KMS-11 (cell line): Measurements from ENCODE around the gene RPS17.

ENCODE experiments used
- H2AFZ ChIP-seq: fragments of 200-600 bp; sonication (generic); 2 replicates; pipeline ENCODE4 v1.6.1; 2016; ENCODE audit warnings: antibody characterized with exemption, mixed run types, low read depth
- H3K27ac ChIP-seq: fragments of 200-600 bp; sonication (generic); 2 replicates; pipeline ENCODE4 v1.6.1; 2016; ENCODE audit warnings: mild to moderate bottlenecking, mixed run types
- H3K27me3 ChIP-seq: fragments of 200-600 bp; sonication (generic); 2 replicates; pipeline ENCODE4 v1.6.1; 2017; ENCODE audit warnings: mild to moderate bottlenecking, low read depth, mixed run types, moderate library complexity; ENCODE audit not compliant: insufficient read depth
- H3K36me3 ChIP-seq: fragments of 200-600 bp; sonication (generic); 2 replicates; pipeline ENCODE4 v1.6.1; 2017; ENCODE audit warnings: mild to moderate bottlenecking, mixed run types; ENCODE audit not compliant: insufficient read depth
- H3K4me1 ChIP-seq: fragments of 200-600 bp; sonication (generic); 2 replicates; pipeline ENCODE4 v1.6.1; 2016; ENCODE audit warnings: mild to moderate bottlenecking, low read depth, mixed run types; ENCODE audit not compliant: poor library complexity, severe bottlenecking
- H3K4me2 ChIP-seq: fragments of 200-600 bp; sonication (generic); 2 replicates; pipeline ENCODE4 v1.7.0; 2016; ENCODE audit warnings: mild to moderate bottlenecking, mixed run types
- H3K4me3 ChIP-seq: fragments of 200-600 bp; sonication (generic); IDR thresholded peaks from 2 replicates; pipeline ENCODE4 v1.6.1; 2017; ENCODE audit warnings: low read depth, low read length, mixed read lengths; ENCODE audit not compliant: insufficient read depth
- H3K79me2 ChIP-seq: fragments of 200-600 bp; sonication (generic); 2 replicates; pipeline ENCODE4 v1.6.1; 2016; ENCODE audit warnings: low read depth, mixed run types; ENCODE audit not compliant: insufficient read depth
- H3K9ac ChIP-seq: fragments of 200-600 bp; sonication (generic); 2 replicates; pipeline ENCODE4 v1.6.1; 2016; ENCODE audit warnings: mild to moderate bottlenecking, mixed run types
- H4K20me1 ChIP-seq: fragments of 200-600 bp; sonication (generic); 2 replicates; pipeline ENCODE4 v1.6.1; 2016; ENCODE audit warnings: mild to moderate bottlenecking, mixed run types; ENCODE audit not compliant: insufficient read depth
- TF ChIP-seq, protein P1 (sequence below): fragments of 200-600 bp; sonication (generic); conservative IDR thresholded peaks from 2 replicates; pipeline ENCODE4 v1.6.1; 2017; ENCODE audit warnings: low read depth, mild to moderate bottlenecking, antibody characterized with exemption, low read length, moderate library complexity, mixed read lengths

Gene RPS17

DNA sequence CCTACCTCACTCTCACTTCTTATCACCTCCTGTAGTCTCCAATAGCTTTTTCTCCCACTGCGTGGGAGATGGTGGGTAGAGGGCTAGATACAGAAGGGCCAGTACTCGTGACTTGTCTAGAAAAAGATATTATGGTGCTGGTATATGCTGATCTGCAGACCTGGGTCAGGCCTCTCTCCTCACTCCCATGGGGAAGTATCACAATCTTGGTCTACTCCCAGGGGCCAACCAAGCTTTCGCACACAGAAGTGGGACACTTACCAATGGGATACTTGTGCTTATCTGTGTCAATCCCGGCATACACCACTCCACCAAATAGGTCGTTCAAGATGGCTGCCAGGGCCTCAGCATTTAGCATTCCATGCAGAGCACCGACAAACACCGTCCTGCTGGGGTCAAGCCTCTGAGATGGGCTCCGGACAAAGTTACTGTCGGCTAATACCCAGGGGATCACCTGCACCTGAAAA lies 9.0 kb upstream of the RPS17 start:
- no peak overlapping the region for H3K27ac ChIP-seq
- H2AFZ ChIP-seq: no peak overlapping the region
- no peaks in the 10 kb centered on the region for H4K20me1 ChIP-seq
- H3K79me2 ChIP-seq: no peaks in the 10 kb centered on the region
- H3K4me1 ChIP-seq: no peaks in the 10 kb centered on the region
- no peaks in the 10 kb centered on the region for H3K36me3 ChIP-seq
- TF ChIP-seq, protein P1, sequence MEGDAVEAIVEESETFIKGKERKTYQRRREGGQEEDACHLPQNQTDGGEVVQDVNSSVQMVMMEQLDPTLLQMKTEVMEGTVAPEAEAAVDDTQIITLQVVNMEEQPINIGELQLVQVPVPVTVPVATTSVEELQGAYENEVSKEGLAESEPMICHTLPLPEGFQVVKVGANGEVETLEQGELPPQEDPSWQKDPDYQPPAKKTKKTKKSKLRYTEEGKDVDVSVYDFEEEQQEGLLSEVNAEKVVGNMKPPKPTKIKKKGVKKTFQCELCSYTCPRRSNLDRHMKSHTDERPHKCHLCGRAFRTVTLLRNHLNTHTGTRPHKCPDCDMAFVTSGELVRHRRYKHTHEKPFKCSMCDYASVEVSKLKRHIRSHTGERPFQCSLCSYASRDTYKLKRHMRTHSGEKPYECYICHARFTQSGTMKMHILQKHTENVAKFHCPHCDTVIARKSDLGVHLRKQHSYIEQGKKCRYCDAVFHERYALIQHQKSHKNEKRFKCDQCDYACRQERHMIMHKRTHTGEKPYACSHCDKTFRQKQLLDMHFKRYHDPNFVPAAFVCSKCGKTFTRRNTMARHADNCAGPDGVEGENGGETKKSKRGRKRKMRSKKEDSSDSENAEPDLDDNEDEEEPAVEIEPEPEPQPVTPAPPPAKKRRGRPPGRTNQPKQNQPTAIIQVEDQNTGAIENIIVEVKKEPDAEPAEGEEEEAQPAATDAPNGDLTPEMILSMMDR: no peak
- H3K4me2 ChIP-seq: no peak overlapping the region
- H3K27me3 ChIP-seq: no peaks in the 10 kb centered on the region
- H3K4me3 ChIP-seq: no peak overlapping the region
- no peak overlapping the region for H3K9ac ChIP-seq

DNA sequence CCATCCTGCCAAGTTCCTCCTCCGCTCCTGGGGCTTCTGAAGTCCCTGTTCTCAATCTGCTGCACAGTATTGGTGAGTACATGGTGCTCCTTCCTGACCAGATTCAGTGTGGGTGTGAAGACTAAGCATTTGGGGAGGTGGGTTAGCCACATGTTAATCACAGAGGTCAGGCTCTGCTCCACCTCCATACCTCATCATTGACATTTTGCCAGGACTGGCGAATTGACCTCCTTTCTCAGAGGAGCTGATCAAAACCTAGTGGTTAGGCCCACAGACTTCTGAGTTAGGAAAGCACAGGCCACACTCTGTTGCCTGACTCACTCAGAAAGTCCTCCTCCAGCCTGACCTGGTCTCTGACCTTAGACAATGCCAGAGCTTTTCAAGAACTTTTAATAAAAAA lies 8.4 kb upstream of the RPS17 start:
- Histone ChIP-seq H4K20me1 (no peaks in the 10 kb centered on the region), H3K9ac (no peak overlapping the region)

DNA sequence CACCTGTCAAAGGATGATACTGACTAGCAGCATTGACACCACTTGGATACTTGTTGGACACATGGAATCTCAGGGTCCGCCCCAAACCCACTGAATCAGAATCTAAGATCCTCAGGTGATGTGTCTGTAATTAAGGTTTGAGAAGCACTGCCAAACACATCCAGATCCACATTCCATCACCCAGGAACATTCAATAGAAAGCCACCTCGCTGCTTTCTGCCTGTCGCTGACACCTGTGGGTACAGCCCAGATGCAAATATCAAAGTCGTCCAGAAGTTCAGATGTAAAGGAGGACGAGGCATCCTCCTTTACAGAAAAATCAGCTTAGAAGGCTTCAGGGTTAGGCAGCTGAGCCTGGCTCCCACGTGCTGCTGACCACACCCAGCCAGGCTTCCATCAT lies 5.2 kb upstream of the RPS17 start:
- Histone ChIP-seq H3K9ac (no peak overlapping the region), H3K79me2 (no peaks in the 10 kb centered on the region), H4K20me1 (no peaks in the 10 kb centered on the region), H2AFZ (no peak overlapping the region), H3K4me1 (peaks cover 16% of the 10 kb centered on the region), H3K36me3 (no peaks in the 10 kb centered on the region), H3K27ac (no peak overlapping the region), H3K4me3 (no peak overlapping the region), H3K27me3 (no peaks in the 10 kb centered on the region), H3K4me2 (no peak overlapping the region)
- TF ChIP-seq, protein P1: no peak

More for the DNA sequence above, 8.4 kb upstream of the RPS17 start:
- Histone ChIP-seq H3K79me2 (no peaks in the 10 kb centered on the region), H3K4me1 (peaks cover 1% of the 10 kb centered on the region), H3K4me3 (no peak overlapping the region), H3K4me2 (no peak overlapping the region), H2AFZ (no peak overlapping the region), H3K27me3 (no peaks in the 10 kb centered on the region), H3K36me3 (no peaks in the 10 kb centered on the region), H3K27ac (no peak overlapping the region)
- TF ChIP-seq, protein P1: no peak

DNA sequence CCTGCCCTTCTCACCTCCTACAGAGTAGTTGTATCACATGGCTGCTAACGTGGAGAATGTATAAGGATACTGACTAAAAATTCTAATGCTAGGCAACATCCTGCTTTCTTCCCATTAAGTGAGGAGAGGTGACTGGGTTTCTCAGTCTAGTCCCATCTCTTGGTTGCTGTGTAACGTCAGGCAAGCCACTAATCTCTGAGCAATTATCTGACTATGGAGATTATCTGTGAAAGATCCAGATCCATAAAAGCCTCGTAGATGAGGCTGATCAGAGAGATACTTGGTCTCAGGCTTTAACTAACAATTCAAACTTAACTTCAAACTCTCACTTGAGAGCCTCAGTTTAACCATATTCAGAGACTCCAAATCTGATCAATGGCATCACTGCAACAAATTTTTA lies 4.7 kb upstream of the RPS17 start:
- no peak overlapping the region for H3K27ac ChIP-seq
- H3K4me2 ChIP-seq: no peak overlapping the region
- no peak overlapping the region for H3K4me3 ChIP-seq
- peaks cover 3% of the 10 kb centered on the region for H3K79me2 ChIP-seq
- TF ChIP-seq, protein P1: no peak
- no peak overlapping the region for H3K9ac ChIP-seq
- H3K4me1 ChIP-seq: peaks cover 16% of the 10 kb centered on the region
- H3K27me3 ChIP-seq: no peaks in the 10 kb centered on the region
- no peaks in the 10 kb centered on the region for H4K20me1 ChIP-seq
- no peak overlapping the region for H2AFZ ChIP-seq
- no peaks in the 10 kb centered on the region for H3K36me3 ChIP-seq

DNA sequence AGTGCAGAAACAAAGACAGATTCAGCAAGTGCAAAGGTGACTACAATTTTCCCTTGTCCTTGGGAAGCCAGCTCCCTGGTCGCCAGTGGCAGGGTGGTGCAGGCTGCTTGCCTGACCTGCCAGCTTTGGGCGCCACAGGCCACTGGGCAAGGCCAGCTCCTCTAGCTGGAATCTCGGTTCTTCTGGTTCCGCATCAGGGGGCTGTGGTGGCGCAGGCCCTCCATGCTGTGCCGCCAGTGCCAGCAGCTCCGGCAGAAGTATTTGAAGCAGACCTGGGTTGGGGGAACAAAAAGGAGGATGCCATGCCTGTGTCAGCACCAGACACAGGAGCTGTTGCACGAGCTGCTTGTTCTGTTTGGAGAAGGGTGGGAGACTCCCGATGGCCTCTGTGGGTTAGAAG lies 4.2 kb upstream of the RPS17 start:
- Histone ChIP-seq H3K79me2 (peaks cover 9% of the 10 kb centered on the region), H3K27ac (no peak overlapping the region)
- TF ChIP-seq, protein P1: no peak

More for the DNA sequence above, 4.2 kb upstream of the RPS17 start:
- Histone ChIP-seq H3K4me2 (no peak overlapping the region), H3K36me3 (no peaks in the 10 kb centered on the region), H3K4me3 (no peak overlapping the region), H3K4me1 (peaks cover 16% of the 10 kb centered on the region), H3K9ac (no peak overlapping the region), H4K20me1 (no peaks in the 10 kb centered on the region), H3K27me3 (no peaks in the 10 kb centered on the region), H2AFZ (no peak overlapping the region)
